Adrenal gland (tissue), 12 donors: ENCODE results near the gene PPP1R1C. TPM values are rescaled to one million over a fixed set of nuclear protein-coding genes. Genes with fewer than 3 reads are reported as not detected.

Experiments used
- DNase-seq, 7 donors: peaks; one replicate each; pipeline ENCODE4 v3.0.0-alpha.2; 2019 to 2020
- H3K27ac ChIP-seq, 5 donors: fragments of 200-600 bp; sonication (generic) in 4 of 5; 1 replicate in 3 of 5; 2 replicates in 2 of 5; pipeline versions ENCODE4 v1.5.1 to v1.8.0; 2016 to 2020; ENCODE audit warnings: mild to moderate bottlenecking in 1 of 5
- H3K27me3 ChIP-seq: fragments of 200-600 bp; 2 replicates; pipeline ENCODE4 v1.8.0; 2021
- H3K36me3 ChIP-seq, 2 donors: fragments of 200-600 bp; replicated peaks in 1 of 2; 1 replicate in 1 of 2; 2 replicates in 1 of 2; pipeline versions ENCODE4 v1.5.1 to v1.8.0; 2018 to 2022
- H3K4me1 ChIP-seq, 2 donors: fragments of 200-600 bp; replicated peaks in 1 of 2; 1 replicate in 1 of 2; 2 replicates in 1 of 2; pipeline versions ENCODE4 v1.5.1 to v1.8.0; 2018 to 2021
- H3K4me3 ChIP-seq, 4 donors: fragments of 200-600 bp; sonication (generic) in 3 of 4; one replicate each; pipeline ENCODE4 v1.5.1; 2016 to 2018
- H3K9me3 ChIP-seq, 3 donors: fragments of 200-600 bp; sonication (generic) in 1 of 3; replicated peaks in 1 of 3; 1 replicate in 2 of 3; 2 replicates in 1 of 3; pipeline versions ENCODE4 v1.5.1 to v1.8.0; 2016 to 2021
- CTCF ChIP-seq, 6 experiments: fragments of 450-650 bp in 4 of 6; fragments of 200-600 bp in 2 of 6; sonication (generic) in 1 of 6; IDR thresholded peaks; 1 replicate in 5 of 6; 2 replicates in 1 of 6; pipeline versions ENCODE4 v1.5.1 to v1.8.0; 2016 to 2021; ENCODE audit warnings: antibody characterized with exemption in 6 of 6, mild to moderate bottlenecking in 2 of 6, moderate library complexity in 1 of 6
- POLR2A ChIP-seq, 2 donors: fragments of 450-650 bp; IDR thresholded peaks; one replicate each; pipeline ENCODE4 v1.6.1; 2017; ENCODE audit warnings: antibody characterized with exemption in 2 of 2, mild to moderate bottlenecking in 2 of 2, moderate library complexity in 1 of 2
- WGBS, 4 donors: extraction: QIAGEN DNeasy Blood & Tissue Kit in 2 of 4; methylation state at CpG; one replicate each; pipeline versions ENCODE4 v1.1.5 to v1.1.7; 2013 to 2017; 5-methylcytosine and 5-hydroxymethylcytosine counted together
- intact Hi-C, 2 donors: fragments of 100-400 bp; cut with DNase I; formaldehyde crosslinking; loops; one replicate each; pipeline versions ENCODE4 v1.14.1 to v1.15.0; 2022 to 2023
- polyA plus RNA-seq, 3 donors: library from polyadenylated mRNA; stranded (reverse); fragments of 200-250 nt in 2 of 3; fragments of 350-450 nt in 1 of 3; fragmentation: Illumina TruSeq in 1 of 3; extraction: RNeasy Lipid Tissue Mini Kit (QIAGEN cat#74804) in 1 of 3; gene quantifications; one replicate each; pipeline ENCODE4 v1.2.3, GENCODE V29; 2013 to 2014
- total RNA-seq, 9 donors: library from RNA; depleted of rRNA in 4 of 9; stranded (reverse); fragments of >200 nt in 4 of 9; fragments of 120-200 nt in 1 of 9; fragmentation: NEBNext Ultra II Directional in 1 of 9; extraction: Animal tissue kit (Norgen Biotek cat#: 25700) in 1 of 9; gene quantifications; one replicate each; pipeline versions ENCODE4 v1.1.0 to v1.2.4, GENCODE V29; 2013 to 2023
- donor health status: healthy with polysubstance abuse.
- donor health status: Bipolar disorder and iron deficiency.
- donor health status: DM: yes; HTN: yes; CAD: no.
- donor health status: DM: no; HTN: no; CAD: no.
- donor health status: DM: no; HTN: no; CAD: no.
- donor health status: DM: yes; HTN: yes; CAD: no.

PPP1R1C gene
- total and polyA plus RNA-seq, 12 donors: 0.29 to 5.9 (median 1.4) TPM; not detected in 3

GRCh38 chr2:182090486-182090885 lies 104.8 kb downstream of the PPP1R1C start:
- no peak overlapping the region for H3K4me3 ChIP-seq
- TF ChIP-seq CTCF (IDR thresholded peaks at IDR 0.05) (no peak), POLR2A (IDR thresholded peaks at IDR 0.05) (no peak)
- DNase-seq: no peak
- no peaks in the 10 kb centered on the region for H3K9me3 ChIP-seq
- no peak overlapping the region for H3K27ac ChIP-seq
- H3K36me3 ChIP-seq: no peaks in the 10 kb centered on the region
- WGBS, 4 donors: 71 to 75% (median 74%) methylated on average over 3 of the region's 3 CpGs
- intact Hi-C loops: no loop called here
- no peaks in the 10 kb centered on the region for H3K27me3 ChIP-seq
- H3K4me1 ChIP-seq: no peaks in the 10 kb centered on the region

GRCh38 chr2:182097571-182098164 lies 112.0 kb downstream of the PPP1R1C start:
- Histone ChIP-seq H3K27me3 (no peaks in the 10 kb centered on the region), H3K27ac (no peak overlapping the region), H3K4me3 (no peak overlapping the region), H3K4me1 (no peaks in the 10 kb centered on the region), H3K36me3 (no peaks in the 10 kb centered on the region), H3K9me3 (no peaks in the 10 kb centered on the region)
- DNase-seq: no peak
- 52 to 64% (median 63%) methylated on average over 2 of the region's 2 CpGs for WGBS, 4 donors
- intact Hi-C loops: no loop called here
- TF ChIP-seq CTCF (IDR thresholded peaks at IDR 0.05) (no peak), POLR2A (IDR thresholded peaks at IDR 0.05) (no peak)

- no peak overlapping the region for H3K27ac ChIP-seq
- no peaks in the 10 kb centered on the region for H3K27me3 ChIP-seq
- H3K36me3 ChIP-seq: no peaks in the 10 kb centered on the region
- no peaks in the 10 kb centered on the region for H3K9me3 ChIP-seq
- 59 to 81% (median 69%) methylated on average over 1 of the region's 1 CpG for WGBS, 4 donors
- intact Hi-C loops: no loop called here
- TF ChIP-seq POLR2A (IDR thresholded peaks at IDR 0.05) (no peak), CTCF (IDR thresholded peaks at IDR 0.05) (no peak)
- H3K4me1 ChIP-seq: no peaks in the 10 kb centered on the region
- DNase-seq: no peak
- no peak overlapping the region for H3K4me3 ChIP-seq
Observed at GRCh38 chr2:182098648-182099047, 113.0 kb downstream of the PPP1R1C start.

GRCh38 chr2:182101263-182101662 lies 115.6 kb downstream of the PPP1R1C start:
- no peak for TF ChIP-seq POLR2A (IDR thresholded peaks at IDR 0.05)
- no peak for TF ChIP-seq CTCF (IDR thresholded peaks at IDR 0.05)
- no peaks in the 10 kb centered on the region for H3K27me3 ChIP-seq
- H3K9me3 ChIP-seq: no peaks in the 10 kb centered on the region
- no peak overlapping the region for H3K27ac ChIP-seq
- H3K4me3 ChIP-seq: no peak overlapping the region
- no peaks in the 10 kb centered on the region for H3K4me1 ChIP-seq
- intact Hi-C loops: no loop called here
- H3K36me3 ChIP-seq: no peaks in the 10 kb centered on the region
- DNase-seq: no peak
